ENCODE results near the gene CES5A. TPM values are rescaled to one million over a fixed set of nuclear protein-coding genes. Genes with fewer than 3 reads are reported as not detected.
"Not testable (repeated sequence)": the region's sequence is repeated elsewhere in the genome, so short reads cannot be mapped to it uniquely, and the experiment has no call there.

Gene CES5A
- total RNA-seq, 4 donors from 2014 or later = not detected

GRCh38 chr16:55811811-55812210, 63.4 kb downstream of the CES5A start:
- ATAC-seq = no peak
- Histone ChIP-seq H3K27ac (no peak overlapping the region), H3K9me3 (no peaks in the 10 kb centered on the region), H3K27me3 (peaks cover 26% of the 10 kb centered on the region), H3K36me3 (no peaks in the 10 kb centered on the region), H3K4me1 (no peaks in the 10 kb centered on the region), H3K4me3 (no peak overlapping the region)
- 48 to 62% methylated on average over 2 of the region's 4 CpGs for WGBS, 2 donors (ENCODE audit: low coverage in 1 of 2)
- TF ChIP-seq CTCF (IDR thresholded peaks at IDR 0.05) = no peak
- TF ChIP-seq EP300 (IDR thresholded peaks at IDR 0.05) = no peak
- no peak for TF ChIP-seq POLR2AphosphoS5 (IDR thresholded peaks at IDR 0.05)
- no peak for TF ChIP-seq POLR2A (IDR thresholded peaks at IDR 0.05)

GRCh38 chr16:55810451-55810961, 64.7 kb downstream of the CES5A start:
- no peak for ATAC-seq
- Histone ChIP-seq H3K27me3 (peaks cover 22% of the 10 kb centered on the region), H3K4me1 (no peaks in the 10 kb centered on the region), H3K4me3 (no peak overlapping the region), H3K36me3 (no peaks in the 10 kb centered on the region), H3K9me3 (no peaks in the 10 kb centered on the region), H3K27ac (no peak overlapping the region)
- TF ChIP-seq EP300 (IDR thresholded peaks at IDR 0.05) (no peak), POLR2A (IDR thresholded peaks at IDR 0.05) (no peak), CTCF (IDR thresholded peaks at IDR 0.05) (no peak), POLR2AphosphoS5 (IDR thresholded peaks at IDR 0.05) (no peak)
- WGBS, 2 donors (ENCODE audit: low coverage in 1 of 2) = 57 to 68% methylated on average over 4 to 5 of the region's 8 CpGs

- no peak for ATAC-seq
- no peak overlapping the region for H3K27ac ChIP-seq
- 96% methylated on average over 3 of the region's 4 CpGs; no CpG with 5 or more reads in 1 of the 2 donors for WGBS, 2 donors (ENCODE audit: low coverage in 1 of 2)
- no peaks in the 10 kb centered on the region for H3K36me3 ChIP-seq
- H3K9me3 ChIP-seq = no peaks in the 10 kb centered on the region
- no peak for TF ChIP-seq POLR2A (IDR thresholded peaks at IDR 0.05)
- no peak for TF ChIP-seq POLR2AphosphoS5 (IDR thresholded peaks at IDR 0.05)
- no peak for TF ChIP-seq EP300 (IDR thresholded peaks at IDR 0.05)
- TF ChIP-seq CTCF (IDR thresholded peaks at IDR 0.05) = no peak
- no peaks in the 10 kb centered on the region for H3K4me1 ChIP-seq
- H3K4me3 ChIP-seq = no peak overlapping the region
- peaks cover 21% of the 10 kb centered on the region for H3K27me3 ChIP-seq
Observed at GRCh38 chr16:55809851-55810250, 65.3 kb downstream of the CES5A start.

GRCh38 chr16:55809386-55809785, 65.8 kb downstream of the CES5A start:
- Histone ChIP-seq H3K9me3 (no peaks in the 10 kb centered on the region), H3K4me3 (no peak overlapping the region), H3K27ac (no peak overlapping the region), H3K27me3 (peaks cover 17% of the 10 kb centered on the region), H3K4me1 (no peaks in the 10 kb centered on the region), H3K36me3 (no peaks in the 10 kb centered on the region)
- TF ChIP-seq CTCF (IDR thresholded peaks at IDR 0.05) (no peak), EP300 (IDR thresholded peaks at IDR 0.05) (no peak), POLR2A (IDR thresholded peaks at IDR 0.05) (no peak), POLR2AphosphoS5 (IDR thresholded peaks at IDR 0.05) (no peak)
- ATAC-seq = no peak
- WGBS, 2 donors (ENCODE audit: low coverage in 1 of 2) = 75% methylated on average over 2 to 5 of the region's 5 CpGs

GRCh38 chr16:55808286-55808685, 66.9 kb downstream of the CES5A start:
- not testable (repeated sequence) for H3K9me3 ChIP-seq, ATAC-seq, H3K36me3 ChIP-seq, H3K4me1 ChIP-seq, H3K4me3 ChIP-seq, H3K27ac ChIP-seq
- H3K27me3 ChIP-seq = peaks cover 17% of the 10 kb centered on the region
- WGBS, 2 donors (ENCODE audit: low coverage in 1 of 2) = no CpG with 5 or more reads among the region's 1 CpG

- H3K9me3 ChIP-seq, H3K27me3 ChIP-seq, H3K4me3 ChIP-seq, H3K27ac ChIP-seq, H3K4me1 ChIP-seq, H3K36me3 ChIP-seq: not testable (repeated sequence)
- no CpG with 5 or more reads among the region's 6 CpGs for WGBS, 2 donors (ENCODE audit: low coverage in 1 of 2)
- ATAC-seq = peak; percentile 74
Observed at GRCh38 chr16:55805104-55805503, 70.1 kb downstream of the CES5A start.

GRCh38 chr16:55803681-55804080, 71.5 kb downstream of the CES5A start:
- not testable (repeated sequence) for H3K4me3 ChIP-seq, H3K4me1 ChIP-seq, ATAC-seq, H3K27me3 ChIP-seq, H3K36me3 ChIP-seq, H3K9me3 ChIP-seq, H3K27ac ChIP-seq
- WGBS, 2 donors (ENCODE audit: low coverage in 1 of 2) = no CpG with 5 or more reads among the region's 8 CpGs

Data from gastroesophageal sphincter (tissue), 4 donors.